COLO668 (cell line): ENCODE results near the gene HNRNPC.
"Not testable (repeated sequence)": the region's sequence is repeated elsewhere in the genome, so short reads cannot be mapped to it uniquely, and the experiment has no call there.

Source experiments
- DNase-seq: peaks from one replicate; lab custom pipeline; 2025; ENCODE audit not compliant: unreplicated experiment; lab: John Stamatoyannopoulos, UW

HNRNPC gene

DNA sequence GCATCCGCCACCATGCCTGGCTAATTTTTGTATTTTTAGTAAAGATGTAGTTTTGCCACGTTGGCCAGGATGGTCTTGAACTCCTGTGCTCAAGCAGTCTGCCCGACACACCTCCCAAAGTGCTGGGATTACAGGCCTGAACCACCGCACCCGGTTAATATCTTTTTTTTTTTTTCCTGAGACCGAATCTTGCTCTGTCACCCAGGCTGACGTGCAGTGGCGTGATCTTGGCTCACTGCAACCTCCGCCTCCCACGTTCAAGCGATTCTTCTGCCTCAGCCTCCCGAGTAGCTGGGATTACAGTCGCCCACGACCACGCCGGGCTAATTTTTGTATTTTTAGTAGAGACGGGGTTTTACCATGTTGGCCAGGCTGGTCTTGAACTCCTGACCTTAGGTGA lies 3.4 kb upstream of the HNRNPC start:
- not testable (repeated sequence) for DNase-seq

DNA sequence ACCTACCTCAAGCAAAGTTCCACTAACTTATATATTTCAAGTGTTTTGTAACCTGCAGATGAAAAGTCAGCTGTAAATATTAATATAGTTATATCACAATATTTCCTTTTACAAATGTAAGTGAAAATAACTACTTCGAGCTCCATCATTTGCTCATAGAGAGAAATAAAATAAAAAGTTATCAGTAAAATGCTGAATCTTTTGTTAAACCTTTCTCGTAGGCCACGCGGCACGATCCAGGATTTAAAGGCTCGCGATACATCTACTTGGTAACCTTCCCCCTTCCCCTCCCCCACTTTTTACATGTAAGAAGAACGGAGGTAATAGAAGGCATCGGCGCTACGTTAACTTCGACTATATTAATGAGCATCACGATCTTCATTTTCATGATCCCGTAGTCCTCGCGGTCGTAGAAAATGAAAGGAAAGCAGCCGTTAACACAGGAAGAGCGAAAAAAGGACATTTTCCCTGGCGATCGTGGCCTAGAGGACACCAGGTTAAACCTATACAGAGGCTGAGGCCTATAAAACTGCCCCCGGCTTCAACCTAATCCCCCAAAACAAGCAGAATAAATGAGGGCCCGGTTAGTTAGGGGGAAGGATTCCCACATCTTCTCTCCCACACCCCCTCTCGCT lies 508 bp downstream of the HNRNPC start:
- peak; percentile 59 for DNase-seq

DNA sequence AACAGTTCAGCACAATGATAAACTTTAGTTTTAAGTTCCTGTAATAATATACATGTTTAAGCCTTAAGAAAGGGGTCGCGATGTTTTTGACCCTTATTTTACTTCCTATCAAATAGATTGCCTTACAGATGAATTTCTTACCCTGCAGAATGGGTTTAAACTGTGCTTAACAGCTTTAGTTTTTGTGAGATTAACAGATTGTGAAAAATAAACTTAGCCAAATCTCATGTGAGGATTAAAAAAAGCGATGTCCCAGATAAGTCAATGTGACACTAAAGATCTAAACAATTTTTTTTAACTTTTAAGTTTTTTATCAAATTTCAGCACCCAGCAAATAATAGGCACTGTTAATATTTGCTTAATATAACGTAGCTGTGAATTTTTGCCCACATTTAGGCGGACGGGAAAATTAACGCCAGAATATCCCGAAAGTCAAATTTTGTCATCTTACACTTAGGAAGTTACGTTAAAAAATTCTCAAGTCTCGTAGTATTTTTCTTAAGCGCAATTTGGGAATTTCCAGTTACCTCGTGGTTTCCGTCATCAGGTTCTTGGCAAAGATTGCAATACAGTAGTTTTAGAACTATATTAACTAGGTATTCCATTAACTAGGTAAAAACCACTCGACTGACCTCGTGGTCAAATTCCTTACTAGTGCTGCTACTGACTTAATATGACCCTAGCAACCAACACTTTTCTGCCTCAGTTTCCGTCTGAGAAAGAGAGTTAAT lies 1.2 kb downstream of the HNRNPC start:
- DNase-seq, result no peak

DNA sequence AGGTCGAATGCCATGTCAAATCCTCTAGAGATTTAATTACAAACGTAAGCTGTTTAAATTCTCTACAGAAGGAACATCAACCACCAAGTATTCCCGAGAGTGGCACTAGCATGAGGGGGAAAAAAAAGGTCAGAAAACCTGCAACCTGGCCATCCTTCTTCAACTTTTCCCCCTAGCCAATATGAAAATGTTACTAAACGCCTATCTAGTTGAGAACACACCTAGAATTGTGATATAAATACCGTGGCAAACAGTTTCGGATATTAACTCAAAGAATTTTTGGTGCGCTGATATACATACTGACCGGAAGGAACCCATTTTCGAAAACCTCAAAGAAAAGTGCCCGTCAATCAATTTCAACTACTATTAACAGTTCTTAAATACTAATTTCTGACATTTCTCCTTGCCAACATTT lies 1.8 kb downstream of the HNRNPC start:
- no peak for DNase-seq

DNA sequence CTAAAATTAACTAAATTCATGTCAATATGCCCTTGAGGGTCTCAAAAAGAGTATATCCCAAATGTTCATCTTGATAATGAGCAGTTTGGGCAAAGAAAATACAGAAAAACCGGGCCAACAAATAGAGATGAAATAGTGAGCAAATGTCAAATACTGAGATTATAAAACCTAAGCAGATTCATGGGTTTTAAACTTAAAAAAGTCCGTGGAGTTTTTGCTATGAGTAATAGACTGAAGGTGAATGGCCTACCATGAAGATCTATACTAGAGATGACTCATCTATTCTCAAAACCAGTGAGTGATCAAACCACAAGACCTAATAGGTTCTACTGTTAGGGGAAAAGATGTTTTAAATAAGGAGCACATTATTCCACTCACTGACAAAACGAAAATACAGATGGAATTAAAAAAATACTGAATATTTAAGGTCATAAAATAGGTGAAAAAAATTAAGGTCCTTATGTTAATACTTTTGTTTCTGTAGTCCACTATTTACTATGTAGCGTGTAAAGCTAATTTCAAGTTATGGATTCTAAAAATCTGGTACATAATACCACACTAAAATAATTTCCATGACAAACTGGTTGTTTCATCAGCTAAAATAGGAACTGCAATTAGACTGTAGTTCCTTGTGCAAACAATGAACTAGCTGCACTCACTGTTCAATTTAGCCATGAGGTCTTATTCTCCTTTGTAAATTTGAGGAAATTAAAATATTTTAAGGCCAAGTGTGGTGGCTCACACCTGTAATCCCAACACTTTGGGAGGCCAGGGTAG lies 5.0 kb downstream of the HNRNPC start:
- no peak for DNase-seq

DNA sequence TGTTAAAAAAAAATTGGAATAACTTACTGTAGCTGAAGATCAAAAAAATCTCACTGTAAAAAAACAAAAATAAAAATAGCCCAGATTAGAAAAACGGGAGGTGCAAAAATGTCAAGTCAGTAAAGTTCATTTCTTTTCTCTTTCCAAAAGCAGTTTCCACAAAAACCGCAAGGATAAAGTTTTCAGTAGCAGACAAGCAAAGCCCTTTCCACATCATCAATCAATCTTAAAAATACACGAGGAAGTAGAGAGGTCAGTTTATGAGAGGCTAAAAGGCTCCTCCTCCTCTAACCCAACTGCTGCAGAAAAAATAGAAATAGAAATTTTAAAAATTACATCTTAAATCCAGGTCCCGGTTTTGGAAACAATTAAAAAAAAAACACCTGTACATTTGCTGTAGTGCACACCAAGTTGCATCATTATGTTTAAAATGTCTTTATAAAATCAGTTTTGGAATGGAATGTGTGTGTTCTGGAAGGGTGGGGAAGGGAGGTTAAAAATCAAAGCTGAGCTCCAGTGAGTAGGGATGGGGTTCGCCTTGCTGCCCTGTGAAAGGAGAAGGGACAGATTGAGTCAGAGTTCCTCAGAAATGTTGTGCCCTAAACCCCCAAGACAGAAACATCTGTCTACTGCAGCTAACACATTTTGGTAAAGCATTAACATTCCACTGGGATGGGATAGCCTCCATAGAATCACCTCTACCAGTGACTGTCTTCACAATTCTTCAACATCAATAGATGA lies 5.8 kb downstream of the HNRNPC start:
- DNase-seq, result no peak

DNA sequence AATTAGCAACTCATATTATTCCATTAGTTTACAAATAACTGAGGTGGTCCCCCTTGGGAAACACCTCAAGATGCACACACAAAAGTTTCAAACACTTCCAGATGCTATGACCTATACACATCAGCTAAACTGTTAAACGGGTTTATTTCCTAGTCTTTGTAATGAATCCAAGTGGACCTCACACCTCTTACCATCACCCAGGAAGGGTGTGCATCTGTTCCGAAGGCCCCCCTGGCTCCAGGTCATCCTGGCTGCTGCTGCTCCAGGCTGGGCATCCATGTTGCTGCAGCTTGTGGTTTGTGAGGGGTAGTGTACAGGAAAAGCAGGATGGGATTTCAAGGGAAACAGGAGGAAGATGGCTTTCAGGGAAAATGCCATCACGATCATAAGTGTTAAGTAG lies 6.8 kb downstream of the HNRNPC start:
- DNase-seq, result no peak

DNA sequence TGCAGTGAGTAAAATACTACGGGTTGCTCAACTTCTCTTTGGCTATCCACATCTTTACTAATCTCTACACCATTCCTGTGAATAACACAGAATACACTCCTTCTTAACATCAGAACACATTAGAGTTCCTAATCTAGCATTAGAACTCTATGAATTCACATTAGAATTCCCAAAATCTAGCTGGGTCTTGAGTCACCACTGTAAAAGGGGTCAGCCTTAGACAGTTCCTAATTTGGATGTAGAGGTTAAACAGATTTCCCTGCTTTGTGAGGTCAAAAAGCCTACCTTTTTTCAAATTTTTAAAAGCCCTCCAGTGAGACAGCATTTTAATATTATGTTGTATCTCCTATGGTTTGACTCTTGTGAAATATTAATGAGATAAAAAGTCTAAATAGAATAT lies 7.4 kb downstream of the HNRNPC start:
- no peak for DNase-seq

DNA sequence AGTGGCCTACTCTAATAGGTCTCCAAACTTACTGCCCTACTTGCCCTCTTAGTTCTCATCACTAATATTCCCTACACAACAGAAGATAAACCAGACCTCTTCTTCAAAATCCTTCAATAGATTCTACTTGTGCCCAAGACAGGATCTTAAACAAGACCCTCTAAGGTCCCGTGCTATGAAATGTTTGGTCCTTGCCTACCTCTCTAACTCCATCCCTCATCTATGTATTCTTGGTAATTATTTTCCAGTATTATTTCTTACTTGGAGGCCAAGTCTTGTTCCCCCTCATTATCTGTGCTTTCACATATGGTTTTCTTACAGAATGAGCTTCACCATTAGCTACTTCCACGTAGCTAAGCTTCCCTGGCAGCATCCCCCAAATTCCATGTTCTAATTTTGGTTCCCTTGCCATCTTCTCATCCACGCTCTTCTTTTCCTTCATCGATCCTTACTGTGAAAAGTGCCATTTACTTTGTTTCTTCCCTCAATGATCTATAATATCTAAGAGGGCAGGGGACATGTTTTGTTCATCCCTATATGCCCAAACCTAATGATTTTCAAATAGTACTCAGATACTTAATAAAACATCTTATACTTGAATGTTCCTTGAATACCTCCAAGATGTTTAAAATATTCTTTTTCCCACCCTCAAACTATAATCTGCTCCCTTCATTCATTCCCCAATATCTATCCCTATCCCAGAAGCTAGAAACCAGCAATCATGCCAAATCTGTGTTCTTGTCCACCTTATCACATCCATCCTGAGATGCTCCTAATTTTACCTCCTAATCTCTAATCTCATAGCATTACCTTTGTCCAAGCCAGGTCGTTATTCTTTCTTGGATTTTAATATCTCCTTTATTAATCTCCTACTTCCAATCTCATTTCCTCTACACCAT lies 10.1 kb downstream of the HNRNPC start:
- DNase-seq, result no peak

DNA sequence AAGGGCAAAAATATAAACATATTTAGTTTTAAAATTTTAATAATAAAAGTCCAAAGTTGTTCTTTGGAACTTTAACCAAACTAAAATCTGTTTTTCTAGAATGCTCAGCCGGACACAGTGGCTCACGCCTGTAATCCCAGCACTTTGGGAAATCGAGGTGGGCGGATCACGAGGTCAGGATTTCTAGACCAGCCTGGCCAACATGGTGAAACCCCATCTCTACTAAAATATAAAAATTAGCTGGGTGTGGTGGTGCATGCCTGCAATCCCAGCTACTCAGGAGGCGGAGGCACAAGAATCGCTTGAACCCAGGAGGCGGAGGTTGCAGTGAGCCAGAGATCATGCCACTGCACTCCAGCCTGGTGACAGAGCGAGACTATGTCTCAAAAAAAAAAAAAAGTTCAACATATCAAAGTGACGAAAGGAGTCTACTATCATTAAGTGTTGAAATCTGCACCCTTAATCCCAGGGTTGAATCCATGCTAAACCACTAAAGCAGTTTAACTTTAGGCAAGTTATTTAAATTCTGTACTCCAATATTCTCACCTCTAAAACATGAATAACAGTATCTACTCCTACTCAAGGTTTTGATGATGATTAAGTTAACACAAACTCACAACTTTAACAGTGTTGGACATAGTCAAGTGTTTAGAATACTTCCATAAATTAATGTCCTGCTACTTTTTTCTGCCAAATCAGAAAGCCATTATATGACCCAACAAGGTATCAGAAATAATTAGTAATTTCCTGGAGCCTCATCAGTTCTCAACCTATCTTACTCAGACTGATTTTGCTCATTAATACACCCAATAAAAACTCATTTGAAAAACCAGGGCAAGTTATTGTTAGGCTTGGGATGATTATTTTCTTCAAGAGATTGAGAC lies 11.0 kb downstream of the HNRNPC start:
- DNase-seq, result no peak

DNA sequence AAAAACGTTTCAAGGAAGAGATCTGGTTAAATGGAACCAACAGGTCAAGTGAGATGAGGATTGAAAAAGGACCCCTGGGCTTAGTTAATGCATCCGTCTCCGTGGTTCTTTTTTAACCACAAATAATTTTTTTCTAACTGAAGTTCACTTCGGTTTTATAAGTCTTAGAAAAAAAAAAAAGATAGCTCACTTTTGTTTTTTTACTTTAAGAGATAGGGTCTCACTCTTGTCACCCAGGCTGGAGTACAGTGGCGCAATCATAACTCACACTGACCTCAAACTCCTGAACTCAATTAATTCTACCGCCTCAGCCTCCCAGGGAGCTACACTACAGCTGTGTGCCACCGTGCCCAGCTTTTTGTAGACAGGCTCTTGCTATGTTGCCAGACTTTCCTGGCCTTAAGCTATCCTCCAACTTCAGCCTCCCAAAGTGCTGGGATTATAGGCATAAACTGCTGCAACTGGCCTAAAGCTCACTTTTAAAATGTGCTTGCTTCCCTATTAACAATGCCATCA lies 11.8 kb downstream of the HNRNPC start:
- no peak for DNase-seq

DNA sequence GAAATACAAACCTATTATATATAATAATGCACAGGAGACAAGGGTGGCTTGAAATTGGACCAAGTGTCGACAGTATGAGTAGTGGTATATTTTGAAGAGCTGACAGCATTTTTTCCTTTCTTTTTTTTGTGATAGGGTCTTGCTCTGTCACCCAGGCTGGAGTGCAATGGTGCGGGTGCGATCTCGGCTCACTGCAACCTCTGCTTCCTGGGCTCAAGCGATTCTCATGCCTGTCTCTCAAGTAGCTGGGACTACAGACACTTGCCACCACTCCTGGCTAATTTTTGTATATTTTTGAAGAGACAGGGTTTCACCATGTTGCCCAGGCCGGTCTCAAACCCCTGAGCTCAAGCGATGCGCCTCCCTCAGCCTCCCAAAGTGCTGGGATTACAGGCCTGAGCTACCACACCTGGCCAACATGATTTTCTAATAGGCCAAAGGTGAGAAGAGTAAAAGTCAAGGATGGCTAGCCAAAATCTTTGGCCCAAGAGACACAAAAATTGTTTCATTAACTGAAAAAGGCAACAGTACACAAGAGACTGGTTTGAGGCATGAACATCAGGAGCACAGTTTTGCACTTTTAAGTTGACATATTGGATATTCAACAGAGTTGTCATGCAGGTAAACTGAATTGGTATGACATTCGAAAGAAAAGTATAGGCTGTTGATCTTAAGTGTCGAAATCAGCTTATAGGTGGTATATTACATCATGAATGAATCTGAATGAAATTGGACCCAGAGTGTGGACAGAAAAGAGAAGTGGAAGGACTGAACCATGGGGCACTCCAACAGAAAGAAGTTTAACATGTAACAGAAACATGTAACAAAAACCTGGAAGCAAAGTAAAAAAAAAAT lies 12.5 kb downstream of the HNRNPC start:
- DNase-seq, result no peak

DNA sequence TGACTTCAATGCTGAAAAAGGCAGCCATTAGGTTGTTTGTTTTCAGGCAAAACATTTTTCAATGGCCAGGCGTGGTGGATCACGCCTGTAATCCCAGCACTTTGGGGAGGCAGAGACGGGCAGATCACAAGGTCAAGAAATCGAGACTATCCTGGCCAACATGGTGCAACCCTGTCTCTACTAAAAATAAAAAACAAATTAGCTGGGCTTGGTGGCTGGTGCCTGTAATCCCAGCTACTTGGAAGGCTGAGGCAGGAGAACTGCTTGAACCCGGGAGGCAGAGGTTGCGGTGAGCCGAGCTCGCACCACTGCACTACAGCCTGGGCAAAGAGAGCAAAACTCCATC lies 13.2 kb downstream of the HNRNPC start:
- DNase-seq, result not testable (repeated sequence)

DNA sequence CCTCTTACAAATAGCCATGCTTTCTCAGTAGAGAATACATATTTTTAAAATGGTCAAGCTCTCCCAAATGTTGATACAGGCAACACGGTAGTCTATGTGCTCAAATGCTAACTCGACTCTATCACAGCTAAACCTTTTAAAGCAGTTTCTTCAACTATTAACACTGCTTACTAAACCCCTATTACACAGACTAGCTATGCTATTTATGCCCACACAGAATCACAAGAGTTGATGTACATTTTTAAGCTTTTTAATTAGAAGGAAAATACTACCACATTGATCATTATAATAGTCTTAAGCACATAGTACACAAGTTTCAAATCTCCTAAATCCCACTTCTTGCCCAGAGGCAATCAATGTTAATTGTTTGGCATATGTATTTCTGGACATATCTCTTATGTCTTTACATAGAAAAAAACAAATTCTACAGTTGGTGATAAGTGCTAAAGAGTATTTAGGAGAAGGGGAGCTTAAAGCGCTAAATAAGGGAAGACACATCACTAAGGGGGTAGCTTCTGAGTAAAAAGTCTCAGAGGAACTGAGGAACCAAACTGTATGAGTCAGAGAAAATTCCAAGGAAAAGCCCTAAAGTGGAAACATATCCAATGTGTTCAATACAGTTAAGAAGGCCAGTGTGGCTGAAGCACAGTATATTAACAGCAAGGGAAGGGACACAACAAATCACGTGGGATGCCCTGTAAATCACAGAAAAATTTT lies 13.7 kb downstream of the HNRNPC start:
- no peak for DNase-seq

DNA sequence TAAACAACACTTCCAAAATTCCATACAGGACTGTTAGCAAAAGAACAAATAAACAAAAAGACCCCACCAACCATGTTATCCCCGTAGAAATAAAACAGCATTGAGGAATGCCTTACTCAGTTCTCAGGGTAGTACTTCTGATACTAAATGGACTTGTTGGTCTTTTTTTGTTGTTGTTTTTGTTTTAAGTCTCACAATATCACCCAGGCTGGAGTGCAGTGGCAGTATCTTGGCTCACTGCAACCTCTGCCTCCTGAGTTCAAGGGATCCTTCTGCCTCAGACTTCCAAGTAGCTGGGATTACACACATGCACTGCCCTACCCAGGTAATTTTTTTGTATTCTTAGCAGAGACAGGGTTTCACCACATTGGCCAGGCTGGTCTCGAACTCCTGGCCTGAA lies 17.1 kb downstream of the HNRNPC start:
- DNase-seq, result no peak

DNA sequence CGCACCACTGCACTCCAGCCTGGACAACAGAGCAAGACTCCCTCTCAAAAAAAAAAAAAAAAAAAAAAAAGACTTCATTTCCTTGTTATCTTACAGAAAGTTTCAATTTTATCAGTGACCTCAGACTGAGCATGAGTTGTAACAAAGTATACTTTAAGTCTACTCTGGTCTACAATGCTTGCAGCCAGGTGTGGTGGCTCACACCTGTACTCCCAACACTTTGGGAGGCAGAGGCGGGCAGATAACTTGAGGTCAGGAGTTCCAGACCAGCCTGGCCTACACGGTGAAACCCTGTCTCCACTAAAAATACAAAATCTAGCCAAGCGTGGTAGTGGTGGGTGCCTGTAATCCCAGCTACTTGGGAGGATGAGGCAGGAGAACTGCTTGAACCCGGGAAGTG lies 18.0 kb downstream of the HNRNPC start:
- no peak for DNase-seq

DNA sequence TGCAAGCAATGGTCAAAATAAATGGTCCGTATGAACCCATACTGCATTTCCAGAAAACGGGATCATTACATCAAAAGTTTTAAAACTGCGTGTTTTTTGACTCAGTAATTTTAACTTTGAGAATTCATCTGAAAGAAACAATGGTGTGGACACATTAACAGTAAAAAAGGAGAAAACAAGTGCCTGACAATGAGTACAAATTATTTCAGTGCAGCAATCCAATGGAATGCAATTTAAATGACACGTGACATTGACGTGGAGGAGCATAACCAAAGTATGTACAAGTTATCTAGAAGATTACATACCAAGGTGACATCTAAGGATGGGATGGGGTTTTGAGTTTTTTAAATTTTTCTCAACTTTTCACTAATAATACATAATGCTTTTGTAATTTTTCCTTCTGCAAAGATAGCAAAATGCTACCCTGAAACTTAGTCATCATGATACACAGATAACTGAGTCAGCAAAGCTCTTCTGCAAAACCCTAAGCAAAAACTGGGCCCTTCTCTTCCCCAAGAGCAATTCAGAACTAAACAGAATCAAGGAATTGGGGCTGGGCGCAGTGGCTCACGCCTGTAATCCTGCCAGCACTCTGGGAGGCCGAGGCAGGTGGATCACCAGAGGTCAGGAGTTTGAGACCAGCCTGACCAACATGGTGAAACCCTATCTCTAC lies 20.4 kb downstream of the HNRNPC start:
- no peak for DNase-seq
